K562 (cell line): ENCODE data around the gene GNAI3. TPM values are rescaled to one million over a fixed set of nuclear protein-coding genes. Genes with fewer than 3 reads are reported as not detected.

Source experiments
- BMI1 ChIP-seq: fragments of 150-350 bp; IDR thresholded peaks from 2 replicates; pipeline ENCODE4 v1.6.1; 2014; ENCODE audit warnings: low read length
- CBX5 ChIP-seq: IDR thresholded peaks from 2 replicates; pipeline ENCODE4 v1.6.1; 2014; ENCODE audit warnings: low read depth, borderline replicate concordance
- CC2D1A ChIP-seq: fragments of 450-650 bp; IDR thresholded peaks from 2 replicates; pipeline ENCODE4 v1.6.1; 2017; ENCODE audit warnings: mild to moderate bottlenecking
- CHCHD3 ChIP-seq: fragments of 250-450 bp; sonication (Bioruptor Pico); IDR thresholded peaks from 2 replicates; pipeline ENCODE4 v2.1.2; 2022; ENCODE audit warnings: mild to moderate bottlenecking
- DNMT1 ChIP-seq: fragments of 450-650 bp; IDR thresholded peaks from 2 replicates; pipeline ENCODE4 v1.6.1; 2016; ENCODE audit warnings: antibody characterized with exemption, mild to moderate bottlenecking
- polyA plus RNA-seq, 8 experiments: library from polyadenylated mRNA; depleted of rRNA in 4 of 8; stranded (reverse) in 5 of 8; unstranded in 3 of 8; fragments of >200 nt; fragmentation: Nextera tagmentation in 2 of 8; fragmentation: Illumina TruSeq in 1 of 8; extraction: Ambion mirVana in 2 of 8; extraction: Trizol in 1 of 8; gene quantifications; 2 replicates each; pipeline versions ENCODE4 v1.2.1 to v1.2.3, GENCODE V29; 2011 to 2014; ENCODE audit warnings: inconsistent platforms in 1 of 8, missing spikeins in 1 of 8
- total RNA-seq, 7 experiments: library from RNA; depleted of rRNA in 6 of 7; stranded (reverse); fragments of >200 nt in 6 of 7; fragmentation: Illumina TruSeq in 2 of 7; extraction: Trizol in 2 of 7; gene quantifications; 2 replicates each; pipeline versions ENCODE4 v1.2.1 to v1.2.3, GENCODE V29; 2011 to 2021; ENCODE audit warnings: low replicate concordance in 1 of 7
- TF ChIP-seq, protein P1 (sequence below): fragments of 200-800 bp; sonication (Bioruptor generic); IDR thresholded peaks from 2 replicates; pipeline ENCODE4 v1.6.1; 2017; ENCODE audit warnings: missing genetic modification characterization, missing compliant biosample characterization
- TF ChIP-seq, protein P2 (sequence below): fragments of 250-450 bp; sonication (Bioruptor Pico); IDR thresholded peaks from 2 replicates; pipeline ENCODE4 v1.9.0; 2021; ENCODE audit warnings: mild to moderate bottlenecking, inconsistent platforms

The GNAI3 gene
- total and polyA plus RNA-seq, 9 of the 15 experiments (the other 6 are each of a cell fraction or from before 2014, with no cell fraction given), result 6.3 to 13.2 (median 8.9) TPM

DNA sequence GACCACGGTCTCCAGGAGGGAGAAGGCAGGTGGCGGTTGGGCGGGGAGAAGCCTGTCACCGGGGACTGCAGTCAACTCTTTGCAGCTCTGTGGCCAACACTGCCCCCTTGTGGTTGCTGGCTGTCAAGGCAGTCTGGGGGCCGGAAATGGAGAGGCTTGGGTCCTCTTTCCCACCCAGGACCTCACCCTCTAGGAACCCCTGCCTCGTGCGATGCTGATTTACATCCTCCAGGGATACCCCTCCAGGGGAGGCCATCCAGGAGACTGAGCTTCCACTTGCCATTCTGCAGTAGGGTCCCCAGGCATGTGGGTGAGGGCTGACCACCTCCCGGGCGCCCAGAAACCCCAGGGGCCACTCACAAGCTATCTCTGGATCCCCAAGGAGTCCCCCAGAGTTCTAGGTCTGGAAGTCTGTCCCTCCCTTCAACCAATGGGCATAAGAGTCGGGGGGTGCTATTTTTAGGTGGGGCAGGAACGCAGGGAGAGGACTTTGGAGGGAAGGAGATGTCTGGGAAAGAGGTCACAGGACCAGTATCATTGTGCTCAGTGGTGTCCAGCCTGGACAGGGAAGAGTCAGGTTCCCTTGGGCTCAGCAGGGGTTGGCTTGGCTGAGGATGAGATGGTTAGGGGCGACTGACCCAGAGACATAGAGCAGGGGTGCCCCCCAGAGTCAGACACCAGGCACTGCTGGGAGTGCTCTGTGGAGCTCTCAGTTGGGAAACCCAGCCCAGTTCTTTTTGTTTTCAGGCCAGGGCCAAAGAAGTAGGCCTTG is 15.9 kb upstream of the GNAI3 start (continued):
- TF ChIP-seq CHCHD3 (no peak), DNMT1 (peak; percentile 88; the same call in 1 of the 2 replicates), BMI1 (no peak), CC2D1A (peak; percentile 87), CBX5 (no peak)
- TF ChIP-seq, protein P1, sequence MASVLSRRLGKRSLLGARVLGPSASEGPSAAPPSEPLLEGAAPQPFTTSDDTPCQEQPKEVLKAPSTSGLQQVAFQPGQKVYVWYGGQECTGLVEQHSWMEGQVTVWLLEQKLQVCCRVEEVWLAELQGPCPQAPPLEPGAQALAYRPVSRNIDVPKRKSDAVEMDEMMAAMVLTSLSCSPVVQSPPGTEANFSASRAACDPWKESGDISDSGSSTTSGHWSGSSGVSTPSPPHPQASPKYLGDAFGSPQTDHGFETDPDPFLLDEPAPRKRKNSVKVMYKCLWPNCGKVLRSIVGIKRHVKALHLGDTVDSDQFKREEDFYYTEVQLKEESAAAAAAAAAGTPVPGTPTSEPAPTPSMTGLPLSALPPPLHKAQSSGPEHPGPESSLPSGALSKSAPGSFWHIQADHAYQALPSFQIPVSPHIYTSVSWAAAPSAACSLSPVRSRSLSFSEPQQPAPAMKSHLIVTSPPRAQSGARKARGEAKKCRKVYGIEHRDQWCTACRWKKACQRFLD (CRISPR knock-in tag), result no peak
- TF ChIP-seq, protein P2, sequence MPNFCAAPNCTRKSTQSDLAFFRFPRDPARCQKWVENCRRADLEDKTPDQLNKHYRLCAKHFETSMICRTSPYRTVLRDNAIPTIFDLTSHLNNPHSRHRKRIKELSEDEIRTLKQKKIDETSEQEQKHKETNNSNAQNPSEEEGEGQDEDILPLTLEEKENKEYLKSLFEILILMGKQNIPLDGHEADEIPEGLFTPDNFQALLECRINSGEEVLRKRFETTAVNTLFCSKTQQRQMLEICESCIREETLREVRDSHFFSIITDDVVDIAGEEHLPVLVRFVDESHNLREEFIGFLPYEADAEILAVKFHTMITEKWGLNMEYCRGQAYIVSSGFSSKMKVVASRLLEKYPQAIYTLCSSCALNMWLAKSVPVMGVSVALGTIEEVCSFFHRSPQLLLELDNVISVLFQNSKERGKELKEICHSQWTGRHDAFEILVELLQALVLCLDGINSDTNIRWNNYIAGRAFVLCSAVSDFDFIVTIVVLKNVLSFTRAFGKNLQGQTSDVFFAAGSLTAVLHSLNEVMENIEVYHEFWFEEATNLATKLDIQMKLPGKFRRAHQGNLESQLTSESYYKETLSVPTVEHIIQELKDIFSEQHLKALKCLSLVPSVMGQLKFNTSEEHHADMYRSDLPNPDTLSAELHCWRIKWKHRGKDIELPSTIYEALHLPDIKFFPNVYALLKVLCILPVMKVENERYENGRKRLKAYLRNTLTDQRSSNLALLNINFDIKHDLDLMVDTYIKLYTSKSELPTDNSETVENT, result 0 out of 2 replicates have a peak, but pooled peaks have one; percentile 35
- TF ChIP-seq, all 486 proteins: peak for 88
